H1 (cell line): ENCODE results near the gene CALHM2. TPM values are rescaled to one million over a fixed set of nuclear protein-coding genes. Genes with fewer than 3 reads are reported as not detected.

ENCODE experiments used
- CTCF ChIA-PET: fragments of 300-600 bp; sonication (Branson Sonifier 250); formaldehyde crosslinking; loops from one replicate; lab custom pipeline; 2021; ENCODE audit not compliant: partially characterized antibody; lab: Charles Lee
- POLR2A ChIA-PET: fragments of 300-600 bp; sonication (Branson Sonifier 250); formaldehyde crosslinking; loops from one replicate; lab custom pipeline; 2021; ENCODE audit warnings: inconsistent platforms; ENCODE audit not compliant: partially characterized antibody; lab: Charles Lee
- DNase-seq, 2 experiments: peaks; one replicate each; pipeline versions ENCODE4 v3.0.0 to v3.0.0-alpha.2; 2010 to 2022; ENCODE audit warnings: low spot score in 2 of 2, low read depth in 1 of 2, mixed read lengths in 1 of 2
- FAIRE-seq: peaks from 2 replicates; lab custom pipeline; 2011; peaks lifted over from hg19 to GRCh38; lab: Jason Lieb, UNC
- H2AFZ ChIP-seq: 2 replicates; pipeline ENCODE4 v1.8.1; 2012; ENCODE audit warnings: low read length, inconsistent platforms
- H2AK5ac ChIP-seq: 2 replicates; pipeline ENCODE4 v1.6.1; 2013; ENCODE audit warnings: low read depth, low read length
- H2BK120ac ChIP-seq: replicated peaks from 2 replicates; pipeline ENCODE3; 2013; ENCODE audit warnings: low read depth, low read length, inconsistent platforms
- H2BK12ac ChIP-seq: 2 replicates; pipeline ENCODE4 v1.6.1; 2013; ENCODE audit warnings: low read depth, low read length
- H2BK15ac ChIP-seq: 2 replicates; pipeline ENCODE4 v1.6.1; 2013; ENCODE audit warnings: low read length
- H2BK20ac ChIP-seq: 2 replicates; pipeline ENCODE4 v1.6.1; 2013; ENCODE audit warnings: low read length
- H2BK5ac ChIP-seq: 2 replicates; pipeline ENCODE4 v1.6.1; 2013; ENCODE audit warnings: low read depth, low read length
- H3K14ac ChIP-seq: 2 replicates; pipeline ENCODE4 v1.6.1; 2013; ENCODE audit warnings: inconsistent platforms; ENCODE audit not compliant: insufficient read length
- H3K18ac ChIP-seq: 2 replicates; pipeline ENCODE4 v1.6.1; 2013; ENCODE audit warnings: low read length; ENCODE audit errors: extremely low read depth
- H3K23ac ChIP-seq: 2 replicates; pipeline ENCODE4 v1.6.1; 2013; ENCODE audit warnings: inconsistent platforms; ENCODE audit not compliant: insufficient read length
- H3K23me2 ChIP-seq: 2 replicates; pipeline ENCODE4 v1.6.1; 2013; ENCODE audit warnings: low read depth, low read length
- H3K27ac ChIP-seq: 2 replicates; pipeline ENCODE4 v1.6.1; 2011; ENCODE audit warnings: low read depth, low read length, inconsistent platforms
- H3K27me3 ChIP-seq, 4 experiments: replicated peaks in 1 of 4; 1 replicate in 1 of 4; 2 replicates in 3 of 4; pipeline versions ENCODE4 v1.6.1 to v1.8.1; 2011 to 2013; ENCODE audit warnings: low read length in 3 of 4, mild to moderate bottlenecking in 3 of 4, inconsistent platforms in 2 of 4, mixed read lengths in 2 of 4, moderate library complexity in 1 of 4; ENCODE audit not compliant: control insufficient read depth in 3 of 4, insufficient read depth in 3 of 4; ENCODE audit errors: extremely low read depth in 1 of 4
- H3K36me3 ChIP-seq, 4 experiments: 2 replicates each; pipeline versions ENCODE4 v1.6.1 to v1.8.1; 2011 to 2013; ENCODE audit warnings: mild to moderate bottlenecking in 4 of 4, low read length in 3 of 4, moderate library complexity in 2 of 4, control low read depth in 1 of 4, inconsistent platforms in 1 of 4; ENCODE audit not compliant: insufficient read depth in 4 of 4, control insufficient read depth in 2 of 4
- H3K4ac ChIP-seq: replicated peaks from 2 replicates; pipeline ENCODE3; 2013; ENCODE audit warnings: low read length, low read depth, mixed read lengths, inconsistent platforms; ENCODE audit not compliant: insufficient read length
- H3K4me1 ChIP-seq, 4 experiments: replicated peaks in 1 of 4; 1 replicate in 1 of 4; 2 replicates in 3 of 4; pipeline versions ENCODE4 v1.6.1 to v1.8.1; 2011 to 2013; ENCODE audit warnings: low read length in 3 of 4, inconsistent platforms in 2 of 4, mixed read lengths in 1 of 4; ENCODE audit not compliant: insufficient read depth in 4 of 4, control insufficient read depth in 3 of 4
- H3K4me2 ChIP-seq, 2 experiments: 2 replicates each; pipeline versions ENCODE4 v1.6.1 to v1.8.1; 2011 to 2013; ENCODE audit warnings: low read depth in 2 of 2, low read length in 2 of 2, control low read depth in 1 of 2, inconsistent platforms in 1 of 2, mild to moderate bottlenecking in 1 of 2; ENCODE audit not compliant: insufficient read depth in 1 of 2
- H3K4me3 ChIP-seq, 4 experiments: fragments of 200-600, 300-600 bp in 1 of 4; sonication (generic), shearing (Covaris generic), sonication (Bioruptor Twin) in 1 of 4; 2 replicates each; pipeline versions ENCODE4 v1.5.1 to v1.8.1; 2011 to 2016; ENCODE audit warnings: low read length in 4 of 4, low read depth in 3 of 4, control low read depth in 2 of 4, inconsistent platforms in 2 of 4, mild to moderate bottlenecking in 2 of 4, mixed read lengths in 1 of 4, moderate library complexity in 1 of 4; ENCODE audit not compliant: insufficient read depth in 2 of 4; ENCODE audit errors: extremely low read depth in 1 of 4
- H3K56ac ChIP-seq: replicated peaks from 2 replicates; pipeline ENCODE3; 2013; ENCODE audit warnings: low read depth, mild to moderate bottlenecking, mixed read lengths, low read length, inconsistent platforms; ENCODE audit not compliant: insufficient read length
- H3K79me1 ChIP-seq: 2 replicates; pipeline ENCODE4 v1.6.1; 2013; ENCODE audit warnings: low read depth, low read length, control low read depth
- H3K79me2 ChIP-seq, 2 experiments: 2 replicates each; pipeline versions ENCODE4 v1.6.1 to v1.8.1; 2012 to 2013; ENCODE audit warnings: low read length in 2 of 2, mild to moderate bottlenecking in 2 of 2, inconsistent platforms in 1 of 2; ENCODE audit not compliant: insufficient read depth in 2 of 2, control insufficient read depth in 1 of 2
- H3K9ac ChIP-seq, 4 experiments: replicated peaks in 1 of 4; 1 replicate in 1 of 4; 2 replicates in 3 of 4; pipeline versions ENCODE4 v1.6.1 to v1.8.1; 2011 to 2013; ENCODE audit warnings: low read depth in 3 of 4, low read length in 3 of 4, control low read depth in 2 of 4, mild to moderate bottlenecking in 2 of 4, moderate library complexity in 2 of 4, inconsistent platforms in 1 of 4; ENCODE audit errors: extremely low read depth in 1 of 4
- H3K9me3 ChIP-seq, 2 experiments: 2 replicates each; pipeline versions ENCODE4 v1.6.1 to v1.8.1; 2012 to 2013; ENCODE audit warnings: mild to moderate bottlenecking in 2 of 2, moderate library complexity in 2 of 2, control low read depth in 1 of 2, inconsistent platforms in 1 of 2, low read depth in 1 of 2, low read length in 1 of 2, mixed read lengths in 1 of 2; ENCODE audit not compliant: insufficient read depth in 2 of 2
- H4K20me1 ChIP-seq, 2 experiments: replicated peaks in 1 of 2; 2 replicates each; pipeline versions ENCODE3 to v1.8.1; 2011 to 2013; ENCODE audit warnings: inconsistent platforms in 2 of 2, low read length in 2 of 2, mild to moderate bottlenecking in 1 of 2; ENCODE audit not compliant: insufficient read depth in 2 of 2, control insufficient read depth in 1 of 2
- H4K5ac ChIP-seq: 2 replicates; pipeline ENCODE4 v1.6.1; 2013; ENCODE audit warnings: low read length, low read depth, mixed read lengths, inconsistent platforms; ENCODE audit not compliant: insufficient read length
- H4K8ac ChIP-seq: 2 replicates; pipeline ENCODE4 v1.8.0; 2013; ENCODE audit warnings: mild to moderate bottlenecking, moderate library complexity, low read length, inconsistent platforms; ENCODE audit not compliant: insufficient read depth; ENCODE audit errors: extremely low read depth
- H4K91ac ChIP-seq: replicated peaks from 2 replicates; pipeline ENCODE3; 2013; ENCODE audit warnings: low read length, mixed read lengths, inconsistent platforms; ENCODE audit not compliant: insufficient read length
- CREB1 ChIP-seq: IDR thresholded peaks from 2 replicates; pipeline ENCODE4 v1.6.1; 2012; ENCODE audit warnings: inconsistent platforms
- JUN ChIP-seq: IDR thresholded peaks from 2 replicates; pipeline ENCODE4 v1.6.1; 2011; ENCODE audit warnings: low read depth, mild to moderate bottlenecking, improper control_type of control experiment, low read length
- TAF1 ChIP-seq: IDR thresholded peaks from 2 replicates; pipeline ENCODE4 v1.6.1; 2011; ENCODE audit warnings: mild to moderate bottlenecking, low read depth, low read length
- YY1 ChIP-seq: IDR thresholded peaks from 2 replicates; pipeline ENCODE4 v1.6.1; 2011; ENCODE audit warnings: low read depth, mild to moderate bottlenecking, low read length
- WGBS, 2 experiments: shearing (Covaris generic) in 1 of 2; methylation state at CpG; one replicate each; pipeline versions ENCODE4 v1.1.6 to v1.1.7; 2013 to 2015; ENCODE audit warnings: low lambda C conversion rate in 2 of 2, mixed read lengths in 2 of 2, inconsistent platforms in 1 of 2, low coverage in 1 of 2, missing lambda C conversion rate in 1 of 2; ENCODE audit not compliant: insufficient replicate concordance in 2 of 2, insufficient coverage in 1 of 2, insufficient read length in 1 of 2; ENCODE audit errors: extremely low coverage in 1 of 2, missing lambda C conversion rate in 1 of 2; 5-methylcytosine and 5-hydroxymethylcytosine counted together
- polyA plus RNA-seq, 7 experiments: library from polyadenylated mRNA; depleted of rRNA in 3 of 7; stranded (reverse) in 5 of 7; unstranded in 2 of 7; fragments of >200 nt in 5 of 7; fragments of 200-250 nt in 2 of 7; gene quantifications; 1 replicate in 5 of 7; 2 replicates in 1 of 7; 4 replicates in 1 of 7; pipeline versions ENCODE4 v1.2.1 to v1.2.3, GENCODE V29; 2011 to 2013; ENCODE audit warnings: missing spikeins in 2 of 7, mixed read lengths in 2 of 7
- total RNA-seq: library from RNA; stranded (reverse); fragmentation: NEBNext Ultra II Directional; extraction: Animal tissue kit (Norgen Biotek cat#: 25700); gene quantifications from 2 replicates; pipeline ENCODE4 v1.2.1, GENCODE V29; 2021

CALHM2 gene
- total and polyA plus RNA-seq, 2 of the 8 experiments (the other 6 are each of a cell fraction or from before 2014, with no cell fraction given) = 1.2 to 2.4 TPM

GRCh38 chr10:103497161-103497915, 45.2 kb upstream of the CALHM2 start:
- Histone ChIP-seq H2BK12ac (no peak overlapping the region), H2BK20ac (no peak overlapping the region), H2AFZ (no peak overlapping the region), H3K27ac (no peak overlapping the region), H3K79me1 (no peaks in the 10 kb centered on the region), H3K4me1 (peaks cover 0 to 4% (median 3%) of the 10 kb centered on the region in 4 experiments; a peak in 5 of 7 replicates), H4K5ac (no peak overlapping the region), H3K23me2 (peaks cover 9% of the 10 kb centered on the region), H2AK5ac (no peak overlapping the region), H3K9me3 (no peaks in the 10 kb centered on the region), H3K23ac (no peak overlapping the region), H3K18ac (no peak overlapping the region), H3K36me3 (no peaks in the 10 kb centered on the region), H2BK5ac (no peak overlapping the region), H3K14ac (no peak overlapping the region), H2BK120ac (no peak overlapping the region), H3K4me3 (no peak overlapping the region), H4K91ac (no peak overlapping the region), H3K4ac (no peak overlapping the region), H2BK15ac (no peak overlapping the region), H3K56ac (no peak overlapping the region), H3K9ac (no peak overlapping the region), H3K27me3 (peaks cover 8 to 33% (median 26%) of the 10 kb centered on the region in 4 experiments), H4K8ac (no peak overlapping the region), H3K4me2 (no peak overlapping the region), H4K20me1 (no peaks in the 10 kb centered on the region), H3K79me2 (no peaks in the 10 kb centered on the region)
- ChIA-PET POLR2A (no interaction called here), CTCF (interaction anchor here (0.6 to 2.8 kb wide), 7 partner anchors 8 to 96 kb away, joined by 3 to 16 read pairs (median 3); no protein-coding TSS in a partner anchor)
- 81% methylated on average over 8 of the region's 8 CpGs; no CpG with 5 or more reads in 1 of the 2 experiments for WGBS, 2 experiments
- no peak for DNase-seq
- FAIRE-seq = no peak
- TF ChIP-seq CREB1 = no peak
- no peak for TF ChIP-seq YY1
- TF ChIP-seq TAF1 = no peak
- no peak for TF ChIP-seq JUN
